Activated naive CD4-positive, alpha-beta T cell treated with anti-CD3 and anti-CD28 coated beads for 36 hours (primary cell): ENCODE results near the gene HSPA4. TPM values are rescaled to one million over a fixed set of nuclear protein-coding genes. Genes with fewer than 3 reads are reported as not detected.
"Not testable (repeated sequence)": the region's sequence is repeated elsewhere in the genome, so short reads cannot be mapped to it uniquely, and the experiment has no call there.

Source experiments
- CTCF ChIA-PET: fragments of 350-600 bp; sonication (Branson Sonifier 250); formaldehyde crosslinking; loops from one replicate; lab custom pipeline; 2021; ENCODE audit warnings: antibody characterized with exemption; lab: Charles Lee
- DNase-seq: peaks from one replicate; pipeline ENCODE4 v3.0.0-alpha.2; 2020
- H3K27ac Mint-ChIP-seq: one replicate; pipeline ENCODE4 v1.8.0; 2021; ENCODE audit warnings: mild to moderate bottlenecking, mixed read lengths
- H3K27me3 Mint-ChIP-seq: one replicate; pipeline ENCODE4 v1.8.0; 2021; ENCODE audit warnings: low read depth, mixed read lengths
- H3K36me3 Mint-ChIP-seq: one replicate; pipeline ENCODE4 v1.8.0; 2021; ENCODE audit warnings: low read depth, mixed read lengths
- H3K4me1 Mint-ChIP-seq: one replicate; pipeline ENCODE4 v1.8.0; 2021; ENCODE audit warnings: low read depth, mixed read lengths
- H3K4me3 Mint-ChIP-seq: one replicate; pipeline ENCODE4 v1.8.0; 2021; ENCODE audit warnings: mild to moderate bottlenecking, moderate library complexity, mixed read lengths
- H3K9me3 Mint-ChIP-seq: one replicate; pipeline ENCODE4 v1.8.0; 2021; ENCODE audit warnings: mixed read lengths
- intact Hi-C: fragments of 100-400 bp; cut with micrococcal nuclease; formaldehyde crosslinking; loops from one replicate; pipeline ENCODE4 v1.15.1; 2023
- total RNA-seq, 2 experiments: library from RNA; stranded (reverse); gene quantifications; one replicate each; pipeline ENCODE4 v1.2.3, GENCODE V29; 2021

HSPA4 gene
- total RNA-seq, 2 experiments from 2014 or later: 180 to 190 TPM

GRCh38 chr5:133120156-133120750 is 68.4 kb downstream of the HSPA4 start:
- H3K4me1 Mint-ChIP-seq: no peaks in the 10 kb centered on the region
- DNase-seq: no peak
- H3K36me3 Mint-ChIP-seq: no peaks in the 10 kb centered on the region
- no peak overlapping the region for H3K4me3 Mint-ChIP-seq
- no peaks in the 10 kb centered on the region for H3K9me3 Mint-ChIP-seq
- intact Hi-C loops: no loop called here
- H3K27me3 Mint-ChIP-seq: no peaks in the 10 kb centered on the region
- CTCF ChIA-PET: interaction anchor here (0.7 to 1.2 kb wide), 2 partner anchors 9 to 593 kb away, joined by 3 to 4 read pairs; no protein-coding TSS in a partner anchor
- no peak overlapping the region for H3K27ac Mint-ChIP-seq

- DNase-seq: no peak
- Mint-ChIP-seq H3K9me3 (no peaks in the 10 kb centered on the region), H3K27ac (no peak overlapping the region), H3K4me1 (no peaks in the 10 kb centered on the region), H3K27me3 (no peaks in the 10 kb centered on the region), H3K4me3 (no peak overlapping the region), H3K36me3 (no peaks in the 10 kb centered on the region)
- intact Hi-C loops: no loop called here
- CTCF ChIA-PET: interaction anchor here (0.6 kb wide), 1 partner anchor 10 kb away, joined by 4 read pairs; no protein-coding TSS in a partner anchor
Measured at GRCh38 chr5:133121080-133121479, 69.3 kb downstream of the HSPA4 start.

GRCh38 chr5:133121611-133122150 is 69.9 kb downstream of the HSPA4 start:
- Mint-ChIP-seq H3K4me1 (no peaks in the 10 kb centered on the region), H3K27me3 (no peaks in the 10 kb centered on the region), H3K36me3 (no peaks in the 10 kb centered on the region), H3K4me3 (no peak overlapping the region), H3K27ac (no peak overlapping the region), H3K9me3 (no peaks in the 10 kb centered on the region)
- intact Hi-C loops: no loop called here
- CTCF ChIA-PET: interaction anchor here (0.6 kb wide), 1 partner anchor 10 kb away, joined by 4 read pairs; no protein-coding TSS in a partner anchor
- no peak for DNase-seq

GRCh38 chr5:133122711-133123110 is 70.9 kb downstream of the HSPA4 start:
- H3K27me3 Mint-ChIP-seq: no peaks in the 10 kb centered on the region
- H3K4me3 Mint-ChIP-seq: no peak overlapping the region
- no peak for DNase-seq
- intact Hi-C loops: no loop called here
- H3K27ac Mint-ChIP-seq: no peak overlapping the region
- H3K4me1 Mint-ChIP-seq: no peaks in the 10 kb centered on the region
- no peaks in the 10 kb centered on the region for H3K36me3 Mint-ChIP-seq
- CTCF ChIA-PET: no interaction called here
- no peaks in the 10 kb centered on the region for H3K9me3 Mint-ChIP-seq

GRCh38 chr5:133123297-133123696 is 71.5 kb downstream of the HSPA4 start:
- no peak overlapping the region for H3K4me3 Mint-ChIP-seq
- H3K27ac Mint-ChIP-seq: no peak overlapping the region
- CTCF ChIA-PET: no interaction called here
- H3K9me3 Mint-ChIP-seq: no peaks in the 10 kb centered on the region
- DNase-seq: no peak
- intact Hi-C loops: no loop called here
- no peaks in the 10 kb centered on the region for H3K36me3 Mint-ChIP-seq
- H3K4me1 Mint-ChIP-seq: no peaks in the 10 kb centered on the region
- H3K27me3 Mint-ChIP-seq: no peaks in the 10 kb centered on the region

GRCh38 chr5:133124891-133125290 is 73.1 kb downstream of the HSPA4 start:
- DNase-seq: no peak
- intact Hi-C loops: no loop called here
- H3K36me3 Mint-ChIP-seq: no peaks in the 10 kb centered on the region
- no peaks in the 10 kb centered on the region for H3K4me1 Mint-ChIP-seq
- CTCF ChIA-PET: no interaction called here
- H3K9me3 Mint-ChIP-seq: no peaks in the 10 kb centered on the region
- no peaks in the 10 kb centered on the region for H3K27me3 Mint-ChIP-seq
- H3K4me3 Mint-ChIP-seq: no peak overlapping the region
- H3K27ac Mint-ChIP-seq: no peak overlapping the region

GRCh38 chr5:133128066-133128465 is 76.3 kb downstream of the HSPA4 start:
- Mint-ChIP-seq H3K9me3 (no peaks in the 10 kb centered on the region), H3K27ac (no peak overlapping the region), H3K36me3 (no peaks in the 10 kb centered on the region), H3K27me3 (no peaks in the 10 kb centered on the region), H3K4me3 (no peak overlapping the region), H3K4me1 (no peaks in the 10 kb centered on the region)
- intact Hi-C loops: no loop called here
- CTCF ChIA-PET: interaction anchor here (1.5 kb wide), 1 partner anchor 17 kb away, joined by 7 read pairs; no protein-coding TSS in a partner anchor
- no peak for DNase-seq

- H3K27me3 Mint-ChIP-seq: no peaks in the 10 kb centered on the region
- no peak for DNase-seq
- intact Hi-C loops: no loop called here
- H3K4me1 Mint-ChIP-seq: no peaks in the 10 kb centered on the region
- H3K4me3 Mint-ChIP-seq: no peak overlapping the region
- CTCF ChIA-PET: interaction anchor here (0.7 kb wide), 1 partner anchor 10 kb away, joined by 3 read pairs; no protein-coding TSS in a partner anchor
- no peak overlapping the region for H3K27ac Mint-ChIP-seq
- no peaks in the 10 kb centered on the region for H3K36me3 Mint-ChIP-seq
- no peaks in the 10 kb centered on the region for H3K9me3 Mint-ChIP-seq
Measured at GRCh38 chr5:133129289-133129688, 77.5 kb downstream of the HSPA4 start.

- H3K27ac Mint-ChIP-seq: no peak overlapping the region
- intact Hi-C loops: no loop called here
- H3K4me1 Mint-ChIP-seq: no peaks in the 10 kb centered on the region
- H3K36me3 Mint-ChIP-seq: no peaks in the 10 kb centered on the region
- CTCF ChIA-PET: interaction anchor here (0.6 to 1.1 kb wide), 2 partner anchors 330 to 446 kb away, joined by 3 read pairs; no protein-coding TSS in a partner anchor
- H3K27me3 Mint-ChIP-seq: no peaks in the 10 kb centered on the region
- H3K4me3 Mint-ChIP-seq: no peak overlapping the region
- H3K9me3 Mint-ChIP-seq: no peaks in the 10 kb centered on the region
- no peak for DNase-seq
Measured at GRCh38 chr5:133129950-133130349, 78.1 kb downstream of the HSPA4 start.

- H3K4me3 Mint-ChIP-seq: no peak overlapping the region
- no peak overlapping the region for H3K27ac Mint-ChIP-seq
- no peak for DNase-seq
- CTCF ChIA-PET: interaction anchor here (0.6 to 1.1 kb wide), 2 partner anchors 330 to 446 kb away, joined by 3 read pairs; no protein-coding TSS in a partner anchor
- no peaks in the 10 kb centered on the region for H3K4me1 Mint-ChIP-seq
- intact Hi-C loops: no loop called here
- H3K36me3 Mint-ChIP-seq: no peaks in the 10 kb centered on the region
- H3K9me3 Mint-ChIP-seq: no peaks in the 10 kb centered on the region
- no peaks in the 10 kb centered on the region for H3K27me3 Mint-ChIP-seq
Measured at GRCh38 chr5:133130387-133131118, 78.7 kb downstream of the HSPA4 start.

GRCh38 chr5:133132717-133133116 is 80.9 kb downstream of the HSPA4 start:
- CTCF ChIA-PET: no interaction called here
- no peaks in the 10 kb centered on the region for H3K4me1 Mint-ChIP-seq
- intact Hi-C loops: no loop called here

GRCh38 chr5:133133241-133133640 is 81.4 kb downstream of the HSPA4 start:
- intact Hi-C loops, H3K27ac Mint-ChIP-seq, H3K4me3 Mint-ChIP-seq, H3K27me3 Mint-ChIP-seq, DNase-seq, CTCF ChIA-PET, H3K36me3 Mint-ChIP-seq, H3K9me3 Mint-ChIP-seq, H3K4me1 Mint-ChIP-seq: not testable (repeated sequence)

More at GRCh38 chr5:133132717-133133116, 80.9 kb downstream of the HSPA4 start:
- no peak overlapping the region for H3K27ac Mint-ChIP-seq
- no peak overlapping the region for H3K4me3 Mint-ChIP-seq
- peaks cover 5% of the 10 kb centered on the region for H3K9me3 Mint-ChIP-seq
- no peaks in the 10 kb centered on the region for H3K27me3 Mint-ChIP-seq
- no peaks in the 10 kb centered on the region for H3K36me3 Mint-ChIP-seq
- no peak for DNase-seq
